Stimulated activated CD4-positive, alpha-beta T cell treated with anti-CD3 and anti-CD28 coated beads, Interleukin-1b, Interleukin-23, amount 100 ng/mL, for 1 hour (primary cell): ENCODE measurements around the gene FBH1.

Source experiments
- DNase-seq, 2 donors: peaks; one replicate each; pipeline ENCODE4 v3.0.0-alpha.2; 2020; ENCODE audit warnings: low read depth in 2 of 2

Gene FBH1

GRCh38 chr10:5977471-5978229, 87.6 kb downstream of the FBH1 start, which contains the start of gene IL15RA:
IL15RA (minus strand) TSS chr10:5977543; CDS start chr10:5977492, 51 bp downstream.
- peak; percentile 62 to 81 for DNase-seq

- DNase-seq, result no peak
Measured at GRCh38 chr10:5978230-5978489, 88.1 kb downstream of the FBH1 start.

- no peak for DNase-seq
Measured at GRCh38 chr10:5981529-5981928, 91.5 kb downstream of the FBH1 start.

GRCh38 chr10:5983774-5984173, 93.7 kb downstream of the FBH1 start:
- DNase-seq, result no peak

GRCh38 chr10:5985029-5985428, 95.0 kb downstream of the FBH1 start:
- DNase-seq, result no peak
